ENCODE results near the gene ZNF329. TPM values are rescaled to one million over a fixed set of nuclear protein-coding genes. Genes with fewer than 3 reads are reported as not detected.

Gene ZNF329
- total RNA-seq, 1 experiment from 2014 or later = 13.1 TPM

GRCh38 chr19:58129284-58129683 is 21.3 kb downstream of the ZNF329 start:
- no TSS peak for BruUV-seq (replicated peaks)
- CTCF ChIA-PET = no interaction called here
- no peak for TF ChIP-seq EZH2 (IDR thresholded peaks at IDR 0.05; ENCODE audit: borderline replicate concordance, low read depth, low read length, poor library complexity, severe bottlenecking)
- TF ChIP-seq CTCF (conservative IDR thresholded peaks at IDR 0.05; ENCODE audit: low read depth, low read length) = no peak
- POLR2A ChIA-PET (ENCODE audit: low non-redundant PET) = no interaction called here
- Histone ChIP-seq H3K4me1 (ENCODE audit: insufficient read depth, low read length, poor library complexity, severe bottlenecking) (no peaks in the 10 kb centered on the region), H3K27me3 (replicated peaks; ENCODE audit: insufficient read depth, low read depth, low read length, poor library complexity) (no peaks in the 10 kb centered on the region), H3K36me3 (ENCODE audit: insufficient read depth, low read length, poor library complexity, severe bottlenecking) (peaks cover 38% of the 10 kb centered on the region), H3K4me3 (ENCODE audit: low read depth, low read length, poor library complexity, severe bottlenecking) (no peak overlapping the region), H3K9me3 (ENCODE audit: low read depth, low read length, poor library complexity, severe bottlenecking) (peaks cover 84% of the 10 kb centered on the region), H3K27ac (ENCODE audit: low read depth, low read length, poor library complexity, severe bottlenecking) (no peak overlapping the region)
- DNase-seq (ENCODE audit: low spot score) = no peak
- intact Hi-C loops (cut with micrococcal nuclease; ENCODE audit: unreplicated experiment) = no loop called here

- ChIA-PET CTCF (no interaction called here), POLR2A (ENCODE audit: low non-redundant PET) (no interaction called here)
- Histone ChIP-seq H3K4me3 (ENCODE audit: low read depth, low read length, poor library complexity, severe bottlenecking) (no peak overlapping the region), H3K4me1 (ENCODE audit: insufficient read depth, low read length, poor library complexity, severe bottlenecking) (no peaks in the 10 kb centered on the region), H3K27ac (ENCODE audit: low read depth, low read length, poor library complexity, severe bottlenecking) (no peak overlapping the region), H3K36me3 (ENCODE audit: insufficient read depth, low read length, poor library complexity, severe bottlenecking) (peaks cover 32% of the 10 kb centered on the region), H3K27me3 (replicated peaks; ENCODE audit: insufficient read depth, low read depth, low read length, poor library complexity) (no peaks in the 10 kb centered on the region), H3K9me3 (ENCODE audit: low read depth, low read length, poor library complexity, severe bottlenecking) (peaks cover 84% of the 10 kb centered on the region)
- intact Hi-C loops (cut with micrococcal nuclease; ENCODE audit: unreplicated experiment) = no loop called here
- DNase-seq (ENCODE audit: low spot score) = no peak
- BruUV-seq (replicated peaks) = TSS peak; percentile 17
- TF ChIP-seq CTCF (conservative IDR thresholded peaks at IDR 0.05; ENCODE audit: low read depth, low read length) (no peak), EZH2 (IDR thresholded peaks at IDR 0.05; ENCODE audit: borderline replicate concordance, low read depth, low read length, poor library complexity, severe bottlenecking) (no peak)
Observed at GRCh38 chr19:58128041-58128685, 22.4 kb downstream of the ZNF329 start.

- Histone ChIP-seq H3K36me3 (ENCODE audit: insufficient read depth, low read length, poor library complexity, severe bottlenecking) (peaks cover 10% of the 10 kb centered on the region), H3K27ac (ENCODE audit: low read depth, low read length, poor library complexity, severe bottlenecking) (no peak overlapping the region), H3K27me3 (replicated peaks; ENCODE audit: insufficient read depth, low read depth, low read length, poor library complexity) (no peaks in the 10 kb centered on the region), H3K4me3 (ENCODE audit: low read depth, low read length, poor library complexity, severe bottlenecking) (no peak overlapping the region), H3K9me3 (ENCODE audit: low read depth, low read length, poor library complexity, severe bottlenecking) (peaks cover 87% of the 10 kb centered on the region), H3K4me1 (ENCODE audit: insufficient read depth, low read length, poor library complexity, severe bottlenecking) (no peaks in the 10 kb centered on the region)
- intact Hi-C loops (cut with micrococcal nuclease; ENCODE audit: unreplicated experiment) = no loop called here
- no TSS peak for BruUV-seq (replicated peaks)
- ChIA-PET CTCF (no interaction called here), POLR2A (ENCODE audit: low non-redundant PET) (no interaction called here)
- no peak for DNase-seq (ENCODE audit: low spot score)
- no peak for TF ChIP-seq CTCF (conservative IDR thresholded peaks at IDR 0.05; ENCODE audit: low read depth, low read length)
- no peak for TF ChIP-seq EZH2 (IDR thresholded peaks at IDR 0.05; ENCODE audit: borderline replicate concordance, low read depth, low read length, poor library complexity, severe bottlenecking)
Observed at GRCh38 chr19:58123354-58123753, 27.2 kb downstream of the ZNF329 start.

Measured in A673 (cell line).